Measurements from ENCODE around the gene MOXD1.

Gene MOXD1

GRCh38 chr6:132381381-132381780 is 19.9 kb downstream of the MOXD1 start:
- H3K27me3 ChIP-seq (ENCODE audit: control insufficient read depth in 2 of 2, insufficient read depth in 2 of 2, low read length in 2 of 2): no peaks in the 10 kb centered on the region
- no peaks in the 10 kb centered on the region for H3K36me3 ChIP-seq (ENCODE audit: control insufficient read depth in 2 of 2, insufficient read depth in 2 of 2, low read length in 2 of 2)
- H3K4me1 ChIP-seq (ENCODE audit: control insufficient read depth in 2 of 2, insufficient read depth in 2 of 2, low read length in 2 of 2): no peaks in the 10 kb centered on the region
- no peaks in the 10 kb centered on the region for H3K9me3 ChIP-seq (ENCODE audit: control insufficient read depth in 2 of 2, low read length in 2 of 2)
- H3K9ac ChIP-seq (ENCODE audit: low read depth in 1 of 2, low read length in 2 of 2): no peak overlapping the region
- no peak overlapping the region for H3K4me3 ChIP-seq (ENCODE audit: low read length in 2 of 2)
- no peak overlapping the region for H3K27ac ChIP-seq (ENCODE audit: low read depth in 2 of 2, low read length in 2 of 2)

- H3K9ac ChIP-seq (ENCODE audit: low read depth in 1 of 2, low read length in 2 of 2): no peak overlapping the region
- no peak overlapping the region for H3K4me3 ChIP-seq (ENCODE audit: low read length in 2 of 2)
- no peak overlapping the region for H3K27ac ChIP-seq (ENCODE audit: low read depth in 2 of 2, low read length in 2 of 2)
- H3K36me3 ChIP-seq (ENCODE audit: control insufficient read depth in 2 of 2, insufficient read depth in 2 of 2, low read length in 2 of 2): no peaks in the 10 kb centered on the region
- no peaks in the 10 kb centered on the region for H3K4me1 ChIP-seq (ENCODE audit: control insufficient read depth in 2 of 2, insufficient read depth in 2 of 2, low read length in 2 of 2)
- no peaks in the 10 kb centered on the region for H3K9me3 ChIP-seq (ENCODE audit: control insufficient read depth in 2 of 2, low read length in 2 of 2)
- H3K27me3 ChIP-seq (ENCODE audit: control insufficient read depth in 2 of 2, insufficient read depth in 2 of 2, low read length in 2 of 2): no peaks in the 10 kb centered on the region
Measured at GRCh38 chr6:132380358-132381029, 20.8 kb downstream of the MOXD1 start.

- Histone ChIP-seq H3K27me3 (ENCODE audit: control insufficient read depth in 2 of 2, insufficient read depth in 2 of 2, low read length in 2 of 2) (peaks cover 0 to 2% of the 10 kb centered on the region in 2 donors), H3K36me3 (ENCODE audit: control insufficient read depth in 2 of 2, insufficient read depth in 2 of 2, low read length in 2 of 2) (no peaks in the 10 kb centered on the region), H3K4me3 (ENCODE audit: low read length in 2 of 2) (no peak overlapping the region), H3K9me3 (ENCODE audit: control insufficient read depth in 2 of 2, low read length in 2 of 2) (no peaks in the 10 kb centered on the region), H3K9ac (ENCODE audit: low read depth in 1 of 2, low read length in 2 of 2) (no peak overlapping the region), H3K4me1 (ENCODE audit: control insufficient read depth in 2 of 2, insufficient read depth in 2 of 2, low read length in 2 of 2) (no peaks in the 10 kb centered on the region), H3K27ac (ENCODE audit: low read depth in 2 of 2, low read length in 2 of 2) (no peak overlapping the region)
Measured at GRCh38 chr6:132369526-132369925, 31.7 kb downstream of the MOXD1 start.

- Histone ChIP-seq H3K4me3 (ENCODE audit: low read length in 2 of 2) (no peak overlapping the region), H3K27ac (ENCODE audit: low read depth in 2 of 2, low read length in 2 of 2) (no peak overlapping the region), H3K27me3 (ENCODE audit: control insufficient read depth in 2 of 2, insufficient read depth in 2 of 2, low read length in 2 of 2) (peaks cover 0 to 2% of the 10 kb centered on the region in 2 donors), H3K36me3 (ENCODE audit: control insufficient read depth in 2 of 2, insufficient read depth in 2 of 2, low read length in 2 of 2) (no peaks in the 10 kb centered on the region), H3K9me3 (ENCODE audit: control insufficient read depth in 2 of 2, low read length in 2 of 2) (no peaks in the 10 kb centered on the region), H3K9ac (ENCODE audit: low read depth in 1 of 2, low read length in 2 of 2) (no peak overlapping the region), H3K4me1 (ENCODE audit: control insufficient read depth in 2 of 2, insufficient read depth in 2 of 2, low read length in 2 of 2) (no peaks in the 10 kb centered on the region)
Measured at GRCh38 chr6:132368916-132369481, 32.3 kb downstream of the MOXD1 start.

GRCh38 chr6:132365281-132365907 is 35.9 kb downstream of the MOXD1 start:
- Histone ChIP-seq H3K27me3 (ENCODE audit: control insufficient read depth in 2 of 2, insufficient read depth in 2 of 2, low read length in 2 of 2) (peaks cover 0 to 2% of the 10 kb centered on the region in 2 donors), H3K27ac (ENCODE audit: low read depth in 2 of 2, low read length in 2 of 2) (peak overlapping the region in 1 of 2 donors; percentile 2), H3K4me3 (ENCODE audit: low read length in 2 of 2) (no peak overlapping the region)

GRCh38 chr6:132364306-132365074 is 36.8 kb downstream of the MOXD1 start:
- no peak overlapping the region for H3K9ac ChIP-seq (ENCODE audit: low read depth in 1 of 2, low read length in 2 of 2)
- no peaks in the 10 kb centered on the region for H3K36me3 ChIP-seq (ENCODE audit: control insufficient read depth in 2 of 2, insufficient read depth in 2 of 2, low read length in 2 of 2)
- no peak overlapping the region for H3K27ac ChIP-seq (ENCODE audit: low read depth in 2 of 2, low read length in 2 of 2)
- no peaks in the 10 kb centered on the region for H3K4me1 ChIP-seq (ENCODE audit: control insufficient read depth in 2 of 2, insufficient read depth in 2 of 2, low read length in 2 of 2)
- no peaks in the 10 kb centered on the region for H3K9me3 ChIP-seq (ENCODE audit: control insufficient read depth in 2 of 2, low read length in 2 of 2)
- H3K4me3 ChIP-seq (ENCODE audit: low read length in 2 of 2): no peak overlapping the region
- H3K27me3 ChIP-seq (ENCODE audit: control insufficient read depth in 2 of 2, insufficient read depth in 2 of 2, low read length in 2 of 2): peaks cover 0 to 2% of the 10 kb centered on the region in 2 donors

More at GRCh38 chr6:132365281-132365907, 35.9 kb downstream of the MOXD1 start:
- no peaks in the 10 kb centered on the region for H3K4me1 ChIP-seq (ENCODE audit: control insufficient read depth in 2 of 2, insufficient read depth in 2 of 2, low read length in 2 of 2)
- H3K36me3 ChIP-seq (ENCODE audit: control insufficient read depth in 2 of 2, insufficient read depth in 2 of 2, low read length in 2 of 2): no peaks in the 10 kb centered on the region
- H3K9me3 ChIP-seq (ENCODE audit: control insufficient read depth in 2 of 2, low read length in 2 of 2): no peaks in the 10 kb centered on the region
- H3K9ac ChIP-seq (ENCODE audit: low read depth in 1 of 2, low read length in 2 of 2): no peak overlapping the region

GRCh38 chr6:132362442-132363185 is 38.7 kb downstream of the MOXD1 start:
- Histone ChIP-seq H3K36me3 (ENCODE audit: control insufficient read depth in 2 of 2, insufficient read depth in 2 of 2, low read length in 2 of 2) (no peaks in the 10 kb centered on the region), H3K4me1 (ENCODE audit: control insufficient read depth in 2 of 2, insufficient read depth in 2 of 2, low read length in 2 of 2) (no peaks in the 10 kb centered on the region), H3K27ac (ENCODE audit: low read depth in 2 of 2, low read length in 2 of 2) (no peak overlapping the region), H3K9ac (ENCODE audit: low read depth in 1 of 2, low read length in 2 of 2) (no peak overlapping the region), H3K27me3 (ENCODE audit: control insufficient read depth in 2 of 2, insufficient read depth in 2 of 2, low read length in 2 of 2) (peaks cover 0 to 2% of the 10 kb centered on the region in 2 donors), H3K4me3 (ENCODE audit: low read length in 2 of 2) (no peak overlapping the region), H3K9me3 (ENCODE audit: control insufficient read depth in 2 of 2, low read length in 2 of 2) (no peaks in the 10 kb centered on the region)

GRCh38 chr6:132361101-132361500 is 40.2 kb downstream of the MOXD1 start:
- no peak overlapping the region for H3K4me3 ChIP-seq (ENCODE audit: low read length in 2 of 2)
- no peaks in the 10 kb centered on the region for H3K9me3 ChIP-seq (ENCODE audit: control insufficient read depth in 2 of 2, low read length in 2 of 2)
- no peak overlapping the region for H3K27ac ChIP-seq (ENCODE audit: low read depth in 2 of 2, low read length in 2 of 2)
- no peaks in the 10 kb centered on the region for H3K4me1 ChIP-seq (ENCODE audit: control insufficient read depth in 2 of 2, insufficient read depth in 2 of 2, low read length in 2 of 2)
- no peaks in the 10 kb centered on the region for H3K36me3 ChIP-seq (ENCODE audit: control insufficient read depth in 2 of 2, insufficient read depth in 2 of 2, low read length in 2 of 2)
- H3K27me3 ChIP-seq (ENCODE audit: control insufficient read depth in 2 of 2, insufficient read depth in 2 of 2, low read length in 2 of 2): peaks cover 0 to 2% of the 10 kb centered on the region in 2 donors
- no peak overlapping the region for H3K9ac ChIP-seq (ENCODE audit: low read depth in 1 of 2, low read length in 2 of 2)

GRCh38 chr6:132359886-132360285 is 41.4 kb downstream of the MOXD1 start:
- peaks cover 0 to 1% of the 10 kb centered on the region in 2 donors for H3K4me1 ChIP-seq (ENCODE audit: control insufficient read depth in 2 of 2, insufficient read depth in 2 of 2, low read length in 2 of 2)
- H3K9me3 ChIP-seq (ENCODE audit: control insufficient read depth in 2 of 2, low read length in 2 of 2): no peaks in the 10 kb centered on the region
- H3K36me3 ChIP-seq (ENCODE audit: control insufficient read depth in 2 of 2, insufficient read depth in 2 of 2, low read length in 2 of 2): no peaks in the 10 kb centered on the region
- H3K27me3 ChIP-seq (ENCODE audit: control insufficient read depth in 2 of 2, insufficient read depth in 2 of 2, low read length in 2 of 2): peaks cover 0 to 2% of the 10 kb centered on the region in 2 donors
- no peak overlapping the region for H3K27ac ChIP-seq (ENCODE audit: low read depth in 2 of 2, low read length in 2 of 2)
- no peak overlapping the region for H3K9ac ChIP-seq (ENCODE audit: low read depth in 1 of 2, low read length in 2 of 2)
- no peak overlapping the region for H3K4me3 ChIP-seq (ENCODE audit: low read length in 2 of 2)

Measured in mucosa of rectum (tissue), 2 donors.